ENCODE data around the gene ALDH3B2. TPM values are rescaled to one million over a fixed set of nuclear protein-coding genes. Genes with fewer than 3 reads are reported as not detected.
A peak's percentile ranks its signal among the peaks of the same experiment; 100 is the strongest.

The ALDH3B2 gene
- total and polyA plus RNA-seq, 2 of the 8 experiments (the other 6 are each of a cell fraction or from before 2014, with no cell fraction given) = not detected

DNA sequence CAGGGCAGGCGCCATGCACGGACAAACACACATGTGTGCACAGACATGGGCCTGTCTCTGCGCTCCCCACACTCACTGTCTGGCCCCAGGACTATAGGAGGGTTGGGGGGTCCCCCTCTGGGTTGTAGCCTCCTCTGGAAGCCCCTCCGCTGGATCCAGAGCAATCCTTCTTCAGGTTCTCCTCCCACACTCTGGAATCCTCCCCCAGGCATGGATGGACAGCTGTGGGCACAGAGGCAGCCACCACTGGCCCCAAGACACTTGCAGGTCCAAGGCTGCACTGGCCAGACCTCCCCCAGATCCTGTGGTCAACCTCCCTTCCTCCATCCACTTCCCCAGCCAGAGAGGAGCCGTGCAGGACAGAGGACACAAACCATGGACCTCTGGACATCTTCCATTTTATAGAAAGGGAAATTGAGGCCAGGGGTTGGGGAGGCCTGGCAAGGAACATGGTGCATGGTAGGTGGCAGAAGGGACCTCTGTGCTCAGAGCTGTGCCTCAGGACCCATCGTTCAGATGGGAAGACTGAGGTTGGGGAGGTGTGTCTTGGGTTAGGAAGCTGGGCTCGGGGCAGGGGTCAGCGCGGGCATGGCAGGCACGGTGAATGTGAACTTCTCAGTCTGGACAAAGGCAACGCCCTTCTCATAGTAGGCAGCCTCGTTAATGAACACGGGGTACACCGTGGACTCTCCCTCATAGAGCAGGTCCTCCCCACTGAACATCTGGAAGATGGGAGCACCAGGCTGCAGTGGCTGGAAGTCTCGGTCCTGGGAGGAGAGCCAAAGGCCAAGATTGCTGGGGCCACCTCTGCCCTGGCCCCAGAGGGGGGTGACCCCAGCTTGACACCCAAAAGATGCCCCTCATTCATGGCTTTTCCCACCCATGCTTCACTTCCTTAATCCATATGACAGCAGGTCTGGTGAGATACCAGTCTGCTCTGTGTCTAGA is 32.0 kb downstream of the ALDH3B2 start:
- Histone ChIP-seq H3K4ac (replicated peaks; ENCODE audit: insufficient read length, low read depth, low read length) (no peak overlapping the region), H2AK5ac (ENCODE audit: low read depth, low read length) (no peak overlapping the region), H2BK15ac (ENCODE audit: low read length) (peak overlapping the region; percentile 46; the same call in 1 of the 2 replicates), H3K23me2 (ENCODE audit: low read depth, low read length) (no peaks in the 10 kb centered on the region; the same call in none of the 2 replicates), H4K5ac (ENCODE audit: insufficient read length, low read depth, low read length) (no peak overlapping the region), H2AFZ (ENCODE audit: low read length) (no peak overlapping the region), H3K79me2 (ENCODE audit: control insufficient read depth in 1 of 2, insufficient read depth in 2 of 2, low read length in 2 of 2) (no peaks in the 10 kb centered on the region), H2BK12ac (ENCODE audit: low read depth, low read length) (no peak overlapping the region), H3K36me3 (ENCODE audit: control insufficient read depth in 2 of 4, insufficient read depth in 4 of 4, low read length in 3 of 4) (no peaks in the 10 kb centered on the region), H4K91ac (replicated peaks; ENCODE audit: insufficient read length, low read length) (no peak overlapping the region), H3K56ac (replicated peaks; ENCODE audit: insufficient read length, low read depth, low read length) (no peak overlapping the region), H3K18ac (ENCODE audit: extremely low read depth, low read length) (no peak overlapping the region), H3K79me1 (ENCODE audit: low read depth, low read length) (no peaks in the 10 kb centered on the region), H3K4me3 (ENCODE audit: extremely low read depth in 1 of 4, insufficient read depth in 2 of 4, low read depth in 3 of 4, low read length in 4 of 4) (no peak overlapping the region), H2BK20ac (ENCODE audit: low read length) (no peak overlapping the region), H3K9ac (replicated peaks in 1 of 4; ENCODE audit: extremely low read depth in 1 of 4, low read depth in 3 of 4, low read length in 3 of 4) (no peak overlapping the region), H3K4me2 (ENCODE audit: insufficient read depth in 1 of 2, low read depth in 2 of 2, low read length in 2 of 2) (no peak overlapping the region), H2BK120ac (replicated peaks; ENCODE audit: low read depth, low read length) (no peak overlapping the region), H2BK5ac (ENCODE audit: low read depth, low read length) (no peak overlapping the region), H3K23ac (ENCODE audit: insufficient read length) (no peak overlapping the region), H3K27ac (ENCODE audit: low read depth, low read length) (no peak overlapping the region), H3K14ac (ENCODE audit: insufficient read length) (no peak overlapping the region), H3K9me3 (ENCODE audit: insufficient read depth in 2 of 2, low read depth in 1 of 2, low read length in 1 of 2) (peaks cover 3 to 6% of the 10 kb centered on the region in 2 experiments; a peak in 3 of 4 replicates), H4K20me1 (replicated peaks in 1 of 2; ENCODE audit: control insufficient read depth in 1 of 2, insufficient read depth in 2 of 2, low read length in 2 of 2) (no peaks in the 10 kb centered on the region), H3K4me1 (replicated peaks in 1 of 4; ENCODE audit: control insufficient read depth in 3 of 4, insufficient read depth in 4 of 4, low read length in 3 of 4) (peaks cover 0 to 4% (median 1%) of the 10 kb centered on the region in 4 experiments; a peak in 1 of 7 replicates), H4K8ac (ENCODE audit: extremely low read depth, insufficient read depth, low read length) (no peak overlapping the region; the same call in 1 of the 2 replicates), H3K27me3 (replicated peaks in 1 of 4; ENCODE audit: control insufficient read depth in 3 of 4, extremely low read depth in 1 of 4, insufficient read depth in 3 of 4, low read length in 3 of 4) (peaks cover 8 to 28% (median 15%) of the 10 kb centered on the region in 4 experiments)
- WGBS, 2 experiments (ENCODE audit: extremely low coverage in 1 of 2, insufficient coverage in 1 of 2, insufficient read length in 1 of 2, insufficient replicate concordance in 2 of 2, low coverage in 1 of 2, low lambda C conversion rate in 2 of 2, missing lambda C conversion rate in 1 of 2) = 92% methylated on average over 15 of the region's 15 CpGs; no CpG with 5 or more reads in 1 of the 2 experiments
- ChIA-PET POLR2A (ENCODE audit: partially characterized antibody) (no interaction called here), CTCF (ENCODE audit: partially characterized antibody) (interaction anchor here (0.6 to 7.5 kb wide), 7 partner anchors 10 to 69 kb away, joined by 3 to 99 read pairs (median 4); partner anchors contain the start of gene NUDT8)
- DNase-seq (ENCODE audit: low read depth in 1 of 2, low spot score in 2 of 2) = no peak
- FAIRE-seq = no peak
- TF ChIP-seq JUND (IDR thresholded peaks at IDR 0.05; ENCODE audit: low read length) (no peak), KDM1A (IDR thresholded peaks at IDR 0.05; ENCODE audit: borderline replicate concordance, low read length) (no peak), TAF7 (optimal IDR thresholded peaks at IDR 0.05; ENCODE audit: borderline replicate concordance, low read depth, low read length) (no peak), CBX8 (IDR thresholded peaks at IDR 0.05; ENCODE audit: borderline replicate concordance, low read depth, low read length) (no peak), RFX5 (IDR thresholded peaks at IDR 0.05; ENCODE audit: borderline replicate concordance, low read depth, low read length) (no peak), SIN3A (conservative IDR thresholded peaks at IDR 0.05 in 1 of 2, IDR thresholded peaks at IDR 0.05 in 1 of 2; ENCODE audit: low read depth in 1 of 2, low read length in 2 of 2) (no peak), MAFK (IDR thresholded peaks at IDR 0.05; ENCODE audit: low read depth, low read length) (no peak), ZNF274 (IDR thresholded peaks at IDR 0.05; ENCODE audit: borderline replicate concordance, extremely low read depth, low read length) (no peak)
- TF ChIP-seq, protein P1, sequence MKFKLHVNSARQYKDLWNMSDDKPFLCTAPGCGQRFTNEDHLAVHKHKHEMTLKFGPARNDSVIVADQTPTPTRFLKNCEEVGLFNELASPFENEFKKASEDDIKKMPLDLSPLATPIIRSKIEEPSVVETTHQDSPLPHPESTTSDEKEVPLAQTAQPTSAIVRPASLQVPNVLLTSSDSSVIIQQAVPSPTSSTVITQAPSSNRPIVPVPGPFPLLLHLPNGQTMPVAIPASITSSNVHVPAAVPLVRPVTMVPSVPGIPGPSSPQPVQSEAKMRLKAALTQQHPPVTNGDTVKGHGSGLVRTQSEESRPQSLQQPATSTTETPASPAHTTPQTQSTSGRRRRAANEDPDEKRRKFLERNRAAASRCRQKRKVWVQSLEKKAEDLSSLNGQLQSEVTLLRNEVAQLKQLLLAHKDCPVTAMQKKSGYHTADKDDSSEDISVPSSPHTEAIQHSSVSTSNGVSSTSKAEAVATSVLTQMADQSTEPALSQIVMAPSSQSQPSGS (IDR thresholded peaks at IDR 0.05; ENCODE audit: low read length) = no peak

All from H1 (cell line).